SU-DHL-6 (cell line): ENCODE data around the gene TPH1.

Experiments used
- H2AFZ ChIP-seq: fragments of 200-600 bp; sonication (generic); 2 replicates; pipeline ENCODE4 v1.6.1; 2014; ENCODE audit warnings: low read depth, mild to moderate bottlenecking, moderate library complexity, mixed read lengths, antibody characterized with exemption, low read length; ENCODE audit not compliant: severe bottlenecking
- H3F3A ChIP-seq: fragments of 200-600 bp; shearing (Covaris generic); 2 replicates; pipeline ENCODE4 v1.6.0; 2016; ENCODE audit warnings: antibody characterized with exemption, mild to moderate bottlenecking; ENCODE audit not compliant: insufficient read depth
- H3K27ac ChIP-seq: fragments of 200-600 bp; sonication (generic); 2 replicates; pipeline ENCODE4 v1.5.1; 2016; ENCODE audit warnings: low read depth, mild to moderate bottlenecking, low read length, moderate library complexity, mixed read lengths
- H3K27me3 ChIP-seq: fragments of 200-600 bp; sonication (generic), shearing (Covaris generic); 2 replicates; pipeline ENCODE4 v1.6.0; 2014; ENCODE audit warnings: mild to moderate bottlenecking, low read length
- H3K36me3 ChIP-seq: fragments of 200-600 bp; sonication (generic); 2 replicates; pipeline ENCODE4 v1.6.1; 2014; ENCODE audit warnings: mild to moderate bottlenecking, low read length, mixed read lengths
- H3K4me2 ChIP-seq: fragments of 300-600, 200-600 bp; shearing (Covaris generic), sonication (generic); 2 replicates; pipeline ENCODE4 v1.6.0; 2014; ENCODE audit warnings: low read length, low read depth, mild to moderate bottlenecking; ENCODE audit not compliant: poor library complexity, severe bottlenecking
- H3K4me3 ChIP-seq: fragments of 200-600 bp; sonication (generic); 2 replicates; pipeline ENCODE4 v1.5.1; 2014; ENCODE audit warnings: antibody characterized with exemption, low read length, mild to moderate bottlenecking, mixed read lengths; ENCODE audit not compliant: insufficient read depth, poor library complexity, severe bottlenecking
- H3K79me2 ChIP-seq: fragments of 200-600 bp; sonication (generic); 2 replicates; pipeline ENCODE4 v1.6.1; 2014; ENCODE audit warnings: mild to moderate bottlenecking, low read length, moderate library complexity; ENCODE audit not compliant: insufficient read depth
- H3K9ac ChIP-seq: fragments of 200-600 bp; sonication (generic); 2 replicates; pipeline ENCODE4 v1.7.0; 2014; ENCODE audit warnings: mild to moderate bottlenecking, low read length
- H3K9me2 ChIP-seq: fragments of 200-600 bp; sonication (generic); replicated peaks from 2 replicates; pipeline ENCODE4 v1.6.1; 2014; ENCODE audit warnings: low read length; ENCODE audit not compliant: insufficient read depth
- H3K9me3 ChIP-seq: fragments of 200-600 bp; sonication (generic); 2 replicates; pipeline ENCODE4 v1.6.1; 2014; ENCODE audit warnings: low read length, mixed read lengths; ENCODE audit not compliant: insufficient read depth
- H4K20me1 ChIP-seq: fragments of 200-600 bp; sonication (generic); 2 replicates; pipeline ENCODE4 v1.6.1; 2014; ENCODE audit warnings: low read depth, mild to moderate bottlenecking, antibody characterized with exemption, low read length, moderate library complexity, mixed read lengths
- CTCF ChIP-seq: fragments of 200-600 bp; sonication (generic); IDR thresholded peaks from one replicate; pipeline ENCODE4 v1.5.1; 2017; ENCODE audit warnings: antibody characterized with exemption, mild to moderate bottlenecking, low read length, moderate library complexity; ENCODE audit not compliant: insufficient read depth, poor library complexity, severe bottlenecking
- EZH2phosphoT487 ChIP-seq: fragments of 200-600 bp; sonication (generic), shearing (Covaris generic); conservative IDR thresholded peaks from 2 replicates; pipeline ENCODE4 v1.6.1; 2018; ENCODE audit warnings: mild to moderate bottlenecking, antibody characterized with exemption, low read length, moderate library complexity, mixed read lengths

The TPH1 gene

GRCh38 chr11:18010977-18011586 is 35.0 kb downstream of the TPH1 start:
- Histone ChIP-seq H3K4me3 (peak overlapping the region; percentile 63), H3K9ac (peak overlapping the region; percentile 86; the same call in 1 of the 2 replicates), H3K9me2 (no peaks in the 10 kb centered on the region), H3K27ac (no peak overlapping the region), H2AFZ (no peak overlapping the region), H4K20me1 (no peaks in the 10 kb centered on the region), H3K9me3 (no peaks in the 10 kb centered on the region), H3K79me2 (peaks cover 36% of the 10 kb centered on the region), H3K36me3 (no peaks in the 10 kb centered on the region), H3K4me2 (peak overlapping the region; percentile 70), H3K27me3 (no peaks in the 10 kb centered on the region), H3F3A (peaks cover 26% of the 10 kb centered on the region)
- TF ChIP-seq CTCF (no peak), EZH2phosphoT487 (no peak)

GRCh38 chr11:18010121-18010670 is 35.9 kb downstream of the TPH1 start:
- peaks cover 26% of the 10 kb centered on the region for H3F3A ChIP-seq
- peaks cover 36% of the 10 kb centered on the region for H3K79me2 ChIP-seq
- no peaks in the 10 kb centered on the region for H4K20me1 ChIP-seq
- H2AFZ ChIP-seq: no peak overlapping the region
- H3K9ac ChIP-seq: no peak overlapping the region
- no peak overlapping the region for H3K27ac ChIP-seq
- H3K9me3 ChIP-seq: no peaks in the 10 kb centered on the region
- no peaks in the 10 kb centered on the region for H3K36me3 ChIP-seq
- peak overlapping the region; percentile 70 for H3K4me2 ChIP-seq
- no peak overlapping the region for H3K4me3 ChIP-seq
- H3K27me3 ChIP-seq: no peaks in the 10 kb centered on the region
- no peaks in the 10 kb centered on the region for H3K9me2 ChIP-seq
- TF ChIP-seq EZH2phosphoT487: no peak
- TF ChIP-seq CTCF: no peak

GRCh38 chr11:18005376-18006129 is 40.5 kb downstream of the TPH1 start:
- Histone ChIP-seq H3K9me3 (no peaks in the 10 kb centered on the region), H3K79me2 (peaks cover 16% of the 10 kb centered on the region), H3K36me3 (peaks cover 32% of the 10 kb centered on the region; the same call in 1 of the 2 replicates), H3F3A (peaks cover 4% of the 10 kb centered on the region; the same call in 1 of the 2 replicates), H3K27me3 (no peaks in the 10 kb centered on the region), H4K20me1 (no peaks in the 10 kb centered on the region), H3K4me3 (no peak overlapping the region), H3K9me2 (no peaks in the 10 kb centered on the region), H2AFZ (no peak overlapping the region), H3K9ac (no peak overlapping the region), H3K4me2 (no peak overlapping the region), H3K27ac (no peak overlapping the region)
- TF ChIP-seq CTCF (no peak), EZH2phosphoT487 (no peak)
